ENCODE data around the gene CRB3. TPM values are rescaled to one million over a fixed set of nuclear protein-coding genes. Genes with fewer than 3 reads are reported as not detected.

Gene CRB3
- polyA plus RNA-seq, 1 donor (not counting 4 experiments of a cell fraction or from before 2014, with no cell fraction given) = 6.1 TPM

GRCh38 chr19:6514089-6514488, 50.0 kb downstream of the CRB3 start:
- no peaks in the 10 kb centered on the region for H4K20me1 ChIP-seq (ENCODE audit: control insufficient read depth, extremely low read depth, insufficient read depth, low read length)
- no peak overlapping the region for H3K4me3 ChIP-seq (ENCODE audit: control insufficient read depth in 2 of 3, extremely low read depth in 1 of 3, insufficient read depth in 2 of 3, low read depth in 1 of 3, low read length in 3 of 3)
- no peak overlapping the region for H2AFZ ChIP-seq (ENCODE audit: control insufficient read depth, low read length)
- H3K4me2 ChIP-seq (ENCODE audit: control insufficient read depth, extremely low read depth, insufficient read depth, low read depth, low read length) = no peak overlapping the region
- no peak for TF ChIP-seq EZH2 (IDR thresholded peaks at IDR 0.05; ENCODE audit: low read length)
- TF ChIP-seq CTCF (optimal IDR thresholded peaks at IDR 0.05 in 1 of 3, IDR thresholded peaks at IDR 0.05 in 1 of 3, conservative IDR thresholded peaks at IDR 0.05 in 1 of 3; ENCODE audit: extremely low read depth in 1 of 3, insufficient read depth in 2 of 3, low read length in 3 of 3) = no peak
- no peaks in the 10 kb centered on the region for H3K79me2 ChIP-seq (ENCODE audit: control insufficient read depth, insufficient read depth, low read length)
- H3K36me3 ChIP-seq (ENCODE audit: control insufficient read depth in 2 of 2, extremely low read depth in 1 of 2, insufficient read depth in 2 of 2, low read length in 2 of 2) = no peaks in the 10 kb centered on the region
- FAIRE-seq (no peak), DNase-seq (ENCODE audit: low read depth, low spot score) (no peak)
- no peaks in the 10 kb centered on the region for H3K9me1 ChIP-seq (ENCODE audit: control insufficient read depth, extremely low read depth, insufficient read depth, low read length)
- no peak overlapping the region for H3K27ac ChIP-seq (ENCODE audit: control insufficient read depth, insufficient read depth, low read length)
- dilution Hi-C loops (cut with MboI; ENCODE audit: extremely low pct_ligation_motif_present, low sequenced_read_pairs) = no loop called here
- H3K9me3 ChIP-seq (ENCODE audit: control insufficient read depth, low read depth, low read length) = no peaks in the 10 kb centered on the region
- H3K27me3 ChIP-seq (ENCODE audit: control insufficient read depth, extremely low read depth, insufficient read depth, low read length) = no peaks in the 10 kb centered on the region
- H3K9ac ChIP-seq (ENCODE audit: control insufficient read depth, extremely low read depth, insufficient read depth, low read length) = no peak overlapping the region
- H3K4me1 ChIP-seq (ENCODE audit: control insufficient read depth, extremely low read depth, insufficient read depth, low read length) = peaks cover 1% of the 10 kb centered on the region

GRCh38 chr19:6514926-6515544, 51.0 kb downstream of the CRB3 start:
- dilution Hi-C loops (cut with MboI; ENCODE audit: extremely low pct_ligation_motif_present, low sequenced_read_pairs) = no loop called here
- Histone ChIP-seq H3K9me3 (ENCODE audit: control insufficient read depth, low read depth, low read length) (no peaks in the 10 kb centered on the region), H3K36me3 (ENCODE audit: control insufficient read depth in 2 of 2, extremely low read depth in 1 of 2, insufficient read depth in 2 of 2, low read length in 2 of 2) (no peaks in the 10 kb centered on the region), H2AFZ (ENCODE audit: control insufficient read depth, low read length) (no peak overlapping the region), H3K9me1 (ENCODE audit: control insufficient read depth, extremely low read depth, insufficient read depth, low read length) (no peaks in the 10 kb centered on the region), H3K4me2 (ENCODE audit: control insufficient read depth, extremely low read depth, insufficient read depth, low read depth, low read length) (no peak overlapping the region), H4K20me1 (ENCODE audit: control insufficient read depth, extremely low read depth, insufficient read depth, low read length) (no peaks in the 10 kb centered on the region), H3K79me2 (ENCODE audit: control insufficient read depth, insufficient read depth, low read length) (no peaks in the 10 kb centered on the region), H3K27me3 (ENCODE audit: control insufficient read depth, extremely low read depth, insufficient read depth, low read length) (no peaks in the 10 kb centered on the region), H3K4me1 (ENCODE audit: control insufficient read depth, extremely low read depth, insufficient read depth, low read length) (peaks cover 7% of the 10 kb centered on the region), H3K9ac (ENCODE audit: control insufficient read depth, extremely low read depth, insufficient read depth, low read length) (no peak overlapping the region), H3K4me3 (ENCODE audit: control insufficient read depth in 2 of 3, extremely low read depth in 1 of 3, insufficient read depth in 2 of 3, low read depth in 1 of 3, low read length in 3 of 3) (no peak overlapping the region), H3K27ac (ENCODE audit: control insufficient read depth, insufficient read depth, low read length) (no peak overlapping the region)
- DNase-seq (ENCODE audit: low read depth, low spot score) = no peak
- TF ChIP-seq EZH2 (IDR thresholded peaks at IDR 0.05; ENCODE audit: low read length) (no peak), CTCF (optimal IDR thresholded peaks at IDR 0.05 in 1 of 3, IDR thresholded peaks at IDR 0.05 in 1 of 3, conservative IDR thresholded peaks at IDR 0.05 in 1 of 3; ENCODE audit: extremely low read depth in 1 of 3, insufficient read depth in 2 of 3, low read length in 3 of 3) (no peak)
- no peak for FAIRE-seq
